OCI-LY7 (cell line): ENCODE data around the gene ZNF592. TPM values are rescaled to one million over a fixed set of nuclear protein-coding genes. Genes with fewer than 3 reads are reported as not detected.

ENCODE experiments used
- BruUV-seq: library from RNA; stranded (reverse); fragments of 400-500 nt; replicated peaks from 2 replicates; lab custom pipeline; 2021; lab: Mats Ljungman, UMichigan
- CTCF ChIA-PET: fragments of 300-600 bp; sonication (Branson Sonifier 250); formaldehyde crosslinking; loops from one replicate; lab custom pipeline; 2022; ENCODE audit warnings: antibody characterized with exemption; ENCODE audit not compliant: unreplicated experiment; lab: Charles Lee
- POLR2A ChIA-PET: fragments of 300-600 bp; sonication (Branson Sonifier 250); formaldehyde crosslinking; loops from one replicate; lab custom pipeline; 2022; ENCODE audit warnings: antibody characterized with exemption; lab: Charles Lee
- DNase-seq: peaks from one replicate; pipeline ENCODE4 v3.0.0-alpha.2; 2015; ENCODE audit warnings: low spot score
- H2AFZ ChIP-seq: fragments of 200-600 bp; sonication (generic), shearing (Covaris generic); 2 replicates; pipeline ENCODE4 v1.6.1; 2014; ENCODE audit warnings: mild to moderate bottlenecking, antibody characterized with exemption, low read length, moderate library complexity
- H3K27ac ChIP-seq: fragments of 200-600 bp; sonication (generic); 2 replicates; pipeline ENCODE4 v1.5.1; 2014; ENCODE audit warnings: mixed run types, low read depth, mild to moderate bottlenecking, moderate library complexity, low read length, inconsistent platforms; ENCODE audit not compliant: poor library complexity, severe bottlenecking
- H3K36me3 ChIP-seq: fragments of 200-600 bp; sonication (generic); 2 replicates; pipeline ENCODE4 v1.6.1; 2014; ENCODE audit warnings: mild to moderate bottlenecking, antibody characterized with exemption, low read length, moderate library complexity, mixed read lengths; ENCODE audit not compliant: insufficient read depth
- H3K4me1 ChIP-seq: fragments of 200-600 bp; sonication (generic); 2 replicates; pipeline ENCODE4 v1.5.1; 2014; ENCODE audit warnings: mild to moderate bottlenecking, low read length; ENCODE audit not compliant: insufficient read depth, poor library complexity, severe bottlenecking
- H3K4me2 ChIP-seq: fragments of 200-600 bp; sonication (generic); 2 replicates; pipeline ENCODE4 v1.6.1; 2014; ENCODE audit warnings: mild to moderate bottlenecking, low read length
- H3K4me3 ChIP-seq: fragments of 200-600 bp; sonication (generic); 2 replicates; pipeline ENCODE4 v1.5.1; 2014; ENCODE audit warnings: mild to moderate bottlenecking, low read depth, low read length; ENCODE audit not compliant: poor library complexity, severe bottlenecking
- H3K79me2 ChIP-seq: fragments of 200-600 bp; sonication (generic); 2 replicates; pipeline ENCODE4 v1.6.1; 2016; ENCODE audit warnings: low read depth, mild to moderate bottlenecking, low read length, moderate library complexity, mixed read lengths; ENCODE audit not compliant: insufficient read depth
- H3K9me2 ChIP-seq: fragments of 200-600 bp; sonication (generic); 2 replicates; pipeline ENCODE4 v1.6.1; 2016; ENCODE audit warnings: mild to moderate bottlenecking, low read length, mixed read lengths; ENCODE audit not compliant: insufficient read depth
- H3K9me3 ChIP-seq: fragments of 200-600 bp; sonication (generic); 2 replicates; pipeline ENCODE4 v1.6.1; 2014; ENCODE audit warnings: mild to moderate bottlenecking, mixed run types, low read length, mixed read lengths
- H4K20me1 ChIP-seq: fragments of 200-600 bp; sonication (generic); 2 replicates; pipeline ENCODE4 v1.6.1; 2014; ENCODE audit warnings: mild to moderate bottlenecking, antibody characterized with exemption, low read length, moderate library complexity, mixed read lengths; ENCODE audit not compliant: insufficient read depth
- EZH2phosphoT487 ChIP-seq: fragments of 200-600 bp; sonication (generic); IDR thresholded peaks from 2 replicates; pipeline ENCODE4 v1.6.1; 2018; ENCODE audit warnings: low read depth, borderline replicate concordance, mild to moderate bottlenecking, mixed run types, antibody characterized with exemption, low read length, moderate library complexity, mixed read lengths
- intact Hi-C: fragments of 100-400 bp; cut with micrococcal nuclease; formaldehyde crosslinking; loops from one replicate; pipeline ENCODE4 v1.10.0; 2022; ENCODE audit not compliant: unreplicated experiment
- total RNA-seq, 2 experiments: library from RNA; depleted of rRNA in 1 of 2; stranded (reverse); fragments of >200 nt in 1 of 2; shearing (Covaris generic) in 1 of 2; gene quantifications; 2 replicates each; pipeline ENCODE4 v1.2.3, GENCODE V29; 2014 to 2022
- TF ChIP-seq, protein P1 (sequence below): fragments of 200-600 bp; sonication (generic); conservative IDR thresholded peaks from 2 replicates; pipeline ENCODE4 v1.5.1; 2014; ENCODE audit warnings: mild to moderate bottlenecking, antibody characterized with exemption, low read length, moderate library complexity, mixed read lengths

Gene ZNF592
- total RNA-seq, 2 experiments from 2014 or later, result 23.0 to 41.3 TPM

DNA sequence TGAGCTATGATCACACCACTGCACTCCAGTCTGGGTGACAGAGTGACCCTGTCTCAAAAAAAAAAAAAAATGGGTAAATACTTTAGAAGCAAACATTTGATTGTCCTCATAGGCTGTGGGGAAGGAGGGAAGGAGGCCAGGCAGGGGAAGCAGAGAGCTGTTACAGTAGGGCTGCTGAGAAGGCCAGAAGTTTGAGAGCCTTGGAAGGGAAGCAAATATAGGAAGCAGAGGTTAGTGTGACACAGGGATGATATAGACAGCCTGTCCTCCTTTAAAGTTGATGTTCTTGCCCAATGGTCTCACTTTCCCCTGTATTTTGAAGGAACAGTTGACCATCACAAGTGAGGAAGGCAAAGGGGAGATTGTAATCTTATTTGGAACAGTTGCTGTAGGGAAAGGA, 63.4 kb downstream of the ZNF592 start:
- no peaks in the 10 kb centered on the region for H3K4me1 ChIP-seq
- no peaks in the 10 kb centered on the region for H3K9me3 ChIP-seq
- ChIA-PET CTCF (no interaction called here), POLR2A (interaction anchor here (1.0 kb wide), 1 partner anchor 13 kb away, joined by 4 read pairs; no protein-coding TSS in a partner anchor)
- no peaks in the 10 kb centered on the region for H4K20me1 ChIP-seq
- no peak overlapping the region for H3K4me2 ChIP-seq
- TF ChIP-seq, protein P1, sequence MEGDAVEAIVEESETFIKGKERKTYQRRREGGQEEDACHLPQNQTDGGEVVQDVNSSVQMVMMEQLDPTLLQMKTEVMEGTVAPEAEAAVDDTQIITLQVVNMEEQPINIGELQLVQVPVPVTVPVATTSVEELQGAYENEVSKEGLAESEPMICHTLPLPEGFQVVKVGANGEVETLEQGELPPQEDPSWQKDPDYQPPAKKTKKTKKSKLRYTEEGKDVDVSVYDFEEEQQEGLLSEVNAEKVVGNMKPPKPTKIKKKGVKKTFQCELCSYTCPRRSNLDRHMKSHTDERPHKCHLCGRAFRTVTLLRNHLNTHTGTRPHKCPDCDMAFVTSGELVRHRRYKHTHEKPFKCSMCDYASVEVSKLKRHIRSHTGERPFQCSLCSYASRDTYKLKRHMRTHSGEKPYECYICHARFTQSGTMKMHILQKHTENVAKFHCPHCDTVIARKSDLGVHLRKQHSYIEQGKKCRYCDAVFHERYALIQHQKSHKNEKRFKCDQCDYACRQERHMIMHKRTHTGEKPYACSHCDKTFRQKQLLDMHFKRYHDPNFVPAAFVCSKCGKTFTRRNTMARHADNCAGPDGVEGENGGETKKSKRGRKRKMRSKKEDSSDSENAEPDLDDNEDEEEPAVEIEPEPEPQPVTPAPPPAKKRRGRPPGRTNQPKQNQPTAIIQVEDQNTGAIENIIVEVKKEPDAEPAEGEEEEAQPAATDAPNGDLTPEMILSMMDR, result no peak
- no peak for TF ChIP-seq EZH2phosphoT487
- H2AFZ ChIP-seq, result no peak overlapping the region
- H3K4me3 ChIP-seq, result no peak overlapping the region
- no peak overlapping the region for H3K27ac ChIP-seq
- intact Hi-C loops, result no loop called here
- H3K36me3 ChIP-seq, result no peaks in the 10 kb centered on the region
- H3K9me2 ChIP-seq, result no peaks in the 10 kb centered on the region
- no peak for DNase-seq
- BruUV-seq, result no TSS peak
- no peaks in the 10 kb centered on the region for H3K79me2 ChIP-seq

DNA sequence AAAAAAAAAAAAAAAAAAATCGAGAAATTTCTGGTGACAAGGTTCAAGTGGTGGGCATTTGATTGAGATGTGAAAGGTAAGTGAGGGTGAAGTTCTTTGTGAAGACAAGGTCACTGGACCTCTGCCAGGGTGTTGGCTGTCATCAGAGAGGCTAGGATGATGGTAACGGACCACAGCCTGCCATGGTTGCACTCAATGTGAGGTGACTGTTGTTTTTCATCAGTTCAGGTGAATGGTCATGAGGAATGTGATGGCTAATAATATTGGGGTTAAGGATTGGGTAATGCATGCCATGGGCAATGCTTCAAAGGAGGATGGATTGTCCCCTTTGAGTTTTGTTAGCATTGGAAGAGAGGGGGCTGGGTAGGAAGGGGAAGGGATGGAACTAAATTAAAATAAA, 64.5 kb downstream of the ZNF592 start:
- POLR2A ChIA-PET, result no interaction called here

DNA sequence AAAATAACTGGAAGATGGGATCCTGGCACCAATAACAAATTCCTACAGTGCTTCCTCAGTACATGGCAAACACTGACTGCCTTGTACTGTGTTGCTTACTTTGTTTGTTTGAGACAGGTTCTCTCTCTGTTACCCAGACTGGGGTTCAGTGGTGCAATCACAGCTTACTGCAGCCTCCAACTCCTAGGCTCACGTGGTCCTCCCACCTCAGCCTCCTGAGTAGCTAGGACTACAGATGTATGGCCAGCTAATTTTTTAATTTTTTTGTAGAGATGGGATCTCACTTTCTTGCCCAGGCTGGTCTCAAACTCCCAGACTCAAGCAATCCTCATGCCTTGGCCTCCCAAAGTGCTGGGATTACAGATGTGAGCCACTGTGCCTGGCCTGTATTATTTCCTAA, 65.0 kb downstream of the ZNF592 start:
- no peak overlapping the region for H3K27ac ChIP-seq
- no peaks in the 10 kb centered on the region for H3K9me3 ChIP-seq
- H3K4me2 ChIP-seq, result no peak overlapping the region
- no peaks in the 10 kb centered on the region for H3K9me2 ChIP-seq
- CTCF ChIA-PET, result interaction anchor here (0.5 kb wide), 1 partner anchor 39 kb away, joined by 3 read pairs; no protein-coding TSS in a partner anchor
- H3K36me3 ChIP-seq, result no peaks in the 10 kb centered on the region
- H3K4me1 ChIP-seq, result no peaks in the 10 kb centered on the region
- intact Hi-C loops, result no loop called here
- TF ChIP-seq, protein P1, result no peak
- no peak for TF ChIP-seq EZH2phosphoT487
- no peaks in the 10 kb centered on the region for H3K79me2 ChIP-seq
- POLR2A ChIA-PET, result no interaction called here
- no peaks in the 10 kb centered on the region for H4K20me1 ChIP-seq
- no peak overlapping the region for H2AFZ ChIP-seq
- no TSS peak for BruUV-seq
- H3K4me3 ChIP-seq, result no peak overlapping the region
- no peak for DNase-seq

More for the DNA sequence above, 64.5 kb downstream of the ZNF592 start:
- DNase-seq, result no peak
- H3K36me3 ChIP-seq, result no peaks in the 10 kb centered on the region
- H3K4me3 ChIP-seq, result no peak overlapping the region
- BruUV-seq, result no TSS peak
- H3K27ac ChIP-seq, result no peak overlapping the region
- no peak overlapping the region for H2AFZ ChIP-seq
- H3K9me3 ChIP-seq, result no peaks in the 10 kb centered on the region
- no peaks in the 10 kb centered on the region for H4K20me1 ChIP-seq
- no peaks in the 10 kb centered on the region for H3K4me1 ChIP-seq
- CTCF ChIA-PET, result interaction anchor here (0.7 kb wide), 1 partner anchor 24 kb away, joined by 3 read pairs; no protein-coding TSS in a partner anchor
- no peak for TF ChIP-seq EZH2phosphoT487
- no peak overlapping the region for H3K4me2 ChIP-seq
- no peaks in the 10 kb centered on the region for H3K79me2 ChIP-seq
- intact Hi-C loops, result no loop called here
- no peaks in the 10 kb centered on the region for H3K9me2 ChIP-seq
